H9 (cell line): ENCODE results near the gene OST4. TPM values are rescaled to one million over a fixed set of nuclear protein-coding genes. Genes with fewer than 3 reads are reported as not detected.
A peak's percentile ranks its signal among the peaks of the same experiment; 100 is the strongest.

ENCODE experiments used
- DNase-seq: peaks from one replicate; pipeline ENCODE4 v3.0.0-alpha.2; 2017
- H2AFZ ChIP-seq: one replicate; pipeline ENCODE4 v1.6.1; 2013; ENCODE audit warnings: mild to moderate bottlenecking, low read length, control low read depth, moderate library complexity
- H2AK5ac ChIP-seq: 2 replicates; pipeline ENCODE4 v1.6.1; 2013; ENCODE audit warnings: low read length, control low read depth, mixed read lengths; ENCODE audit not compliant: insufficient read length
- H2BK120ac ChIP-seq: one replicate; pipeline ENCODE4 v1.6.1; 2013; ENCODE audit warnings: low read depth, mild to moderate bottlenecking, low read length, control low read depth, inconsistent platforms; ENCODE audit not compliant: poor library complexity, severe bottlenecking
- H2BK12ac ChIP-seq: 2 replicates; pipeline ENCODE4 v1.6.1; 2013; ENCODE audit warnings: low read length, control low read depth, mixed read lengths, low read depth; ENCODE audit not compliant: insufficient read length
- H2BK15ac ChIP-seq: 2 replicates; pipeline ENCODE4 v1.6.1; 2013; ENCODE audit warnings: low read depth, low read length, control low read depth
- H2BK20ac ChIP-seq: one replicate; pipeline ENCODE4 v1.6.1; 2013; ENCODE audit warnings: low read depth, mild to moderate bottlenecking, low read length, control low read depth, inconsistent platforms; ENCODE audit not compliant: poor library complexity, severe bottlenecking
- H2BK5ac ChIP-seq: 2 replicates; pipeline ENCODE4 v1.6.1; 2013; ENCODE audit warnings: low read length, control low read depth, mixed read lengths; ENCODE audit not compliant: insufficient read length
- H3K14ac ChIP-seq: 2 replicates; pipeline ENCODE4 v1.6.1; 2013; ENCODE audit warnings: low read length, control low read depth; ENCODE audit not compliant: insufficient read depth
- H3K18ac ChIP-seq: 2 replicates; pipeline ENCODE4 v1.6.1; 2013; ENCODE audit warnings: low read depth, mild to moderate bottlenecking, mixed read lengths, low read length, control low read depth; ENCODE audit not compliant: insufficient read length
- H3K23ac ChIP-seq: 2 replicates; pipeline ENCODE4 v1.6.1; 2013; ENCODE audit warnings: low read length, control low read depth, mixed read lengths, low read depth; ENCODE audit not compliant: insufficient read length
- H3K23me2 ChIP-seq: 2 replicates; pipeline ENCODE4 v1.6.1; 2013; ENCODE audit warnings: low read depth, mild to moderate bottlenecking, mixed read lengths, low read length, control low read depth; ENCODE audit not compliant: insufficient read length, poor library complexity, severe bottlenecking
- H3K27ac ChIP-seq: 2 replicates; pipeline ENCODE4 v1.5.1; 2013; ENCODE audit warnings: low read length, control low read depth, mixed read lengths, low read depth; ENCODE audit not compliant: insufficient read length
- H3K27me3 ChIP-seq: 2 replicates; pipeline ENCODE4 v1.6.1; 2013; ENCODE audit warnings: low read length, control low read depth, inconsistent platforms; ENCODE audit not compliant: insufficient read depth
- H3K4ac ChIP-seq: 2 replicates; pipeline ENCODE4 v1.6.1; 2013; ENCODE audit warnings: low read depth, mild to moderate bottlenecking, control low read depth, inconsistent platforms, low read length, moderate library complexity
- H3K4me1 ChIP-seq: 2 replicates; pipeline ENCODE4 v1.6.1; 2013; ENCODE audit warnings: low read length, control low read depth, inconsistent platforms; ENCODE audit not compliant: insufficient read depth
- H3K4me2 ChIP-seq: 2 replicates; pipeline ENCODE4 v1.6.1; 2013; ENCODE audit warnings: low read length, control low read depth, mixed read lengths; ENCODE audit not compliant: insufficient read length, insufficient read depth
- H3K56ac ChIP-seq: 2 replicates; pipeline ENCODE4 v1.6.1; 2013; ENCODE audit warnings: low read depth, mild to moderate bottlenecking, mixed read lengths, low read length, control low read depth; ENCODE audit not compliant: insufficient read length
- H3K79me1 ChIP-seq: 2 replicates; pipeline ENCODE4 v1.6.1; 2013; ENCODE audit warnings: low read depth, mild to moderate bottlenecking, moderate library complexity, low read length, control low read depth, inconsistent platforms; ENCODE audit not compliant: insufficient read depth, poor library complexity, severe bottlenecking
- H3K79me2 ChIP-seq: 2 replicates; pipeline ENCODE4 v1.6.1; 2013; ENCODE audit warnings: low read length, control low read depth, inconsistent platforms; ENCODE audit not compliant: insufficient read depth
- H3K9ac ChIP-seq: 2 replicates; pipeline ENCODE4 v1.6.1; 2013; ENCODE audit warnings: low read length, control low read depth, mixed read lengths; ENCODE audit not compliant: insufficient read length; ENCODE audit errors: extremely low read depth
- H3K9me3 ChIP-seq: one replicate; pipeline ENCODE4 v1.6.1; 2013; ENCODE audit warnings: low read depth, low read length, inconsistent platforms; ENCODE audit not compliant: control insufficient read depth
- H3T11ph ChIP-seq: one replicate; pipeline ENCODE4 v1.6.1; 2013; ENCODE audit warnings: mild to moderate bottlenecking, low read length, control low read depth, inconsistent platforms
- H4K20me1 ChIP-seq: one replicate; pipeline ENCODE4 v1.6.1; 2013; ENCODE audit not compliant: control insufficient read depth, insufficient read length, insufficient read depth
- H4K5ac ChIP-seq: 2 replicates; pipeline ENCODE4 v1.6.1; 2013; ENCODE audit warnings: low read depth, mild to moderate bottlenecking, mixed read lengths, low read length, control low read depth; ENCODE audit not compliant: insufficient read length
- H4K8ac ChIP-seq: replicated peaks from 2 replicates; pipeline ENCODE4 v1.6.1; 2013; ENCODE audit warnings: low read length, control low read depth, mixed read lengths, low read depth; ENCODE audit not compliant: insufficient read length
- H4K91ac ChIP-seq: 2 replicates; pipeline ENCODE4 v1.6.1; 2013; ENCODE audit warnings: low read depth, mild to moderate bottlenecking, moderate library complexity, mixed read lengths, low read length, control low read depth; ENCODE audit not compliant: insufficient read length
- H3K27ac Mint-ChIP-seq, 3 experiments: 2 replicates in 2 of 3; 3 replicates in 1 of 3; pipeline ENCODE4 v1.8.0; 2020 to 2021; ENCODE audit warnings: mixed read lengths in 3 of 3, mild to moderate bottlenecking in 1 of 3, moderate library complexity in 1 of 3
- H3K27me3 Mint-ChIP-seq: 2 replicates; pipeline ENCODE4 v1.8.0; 2021; ENCODE audit warnings: low read depth, mild to moderate bottlenecking, moderate library complexity, mixed read lengths
- H3K36me3 Mint-ChIP-seq, 3 experiments: 2 replicates in 2 of 3; 3 replicates in 1 of 3; pipeline ENCODE4 v1.8.0; 2020 to 2021; ENCODE audit warnings: low read depth in 3 of 3, mixed read lengths in 3 of 3; ENCODE audit not compliant: insufficient read depth in 1 of 3
- H3K4me1 Mint-ChIP-seq, 2 experiments: 2 replicates each; pipeline ENCODE4 v1.8.0; 2020; ENCODE audit warnings: mixed read lengths in 2 of 2
- H3K4me3 Mint-ChIP-seq, 2 experiments: 2 replicates in 1 of 2; 3 replicates in 1 of 2; pipeline ENCODE4 v1.8.0; 2020 to 2021; ENCODE audit warnings: mild to moderate bottlenecking in 2 of 2, mixed read lengths in 2 of 2, moderate library complexity in 1 of 2
- H3K9me3 Mint-ChIP-seq, 2 experiments: 2 replicates in 1 of 2; 3 replicates in 1 of 2; pipeline ENCODE4 v1.8.0; 2020; ENCODE audit warnings: mild to moderate bottlenecking in 2 of 2, mixed read lengths in 2 of 2, moderate library complexity in 1 of 2
- WGBS: extraction: QIAGEN DNeasy Blood & Tissue Kit; methylation state at CpG from one replicate; pipeline ENCODE4 v1.1.7; 2013; ENCODE audit warnings: missing lambda C conversion rate, low lambda C conversion rate, mixed read lengths; ENCODE audit not compliant: insufficient read length; ENCODE audit errors: extremely low coverage; 5-methylcytosine and 5-hydroxymethylcytosine counted together
- total RNA-seq: library from RNA; stranded (reverse); gene quantifications from 2 replicates; pipeline ENCODE4 v1.2.1, GENCODE V29; 2021
- TF ChIP-seq, protein P1 (sequence below): fragments of 200-600 bp; sonication (generic); conservative IDR thresholded peaks from 3 replicates; pipeline ENCODE4 v1.8.0; 2021; ENCODE audit warnings: antibody characterized with exemption, mild to moderate bottlenecking

The OST4 gene
- total RNA-seq, 1 experiment from 2014 or later, result 215 TPM

DNA sequence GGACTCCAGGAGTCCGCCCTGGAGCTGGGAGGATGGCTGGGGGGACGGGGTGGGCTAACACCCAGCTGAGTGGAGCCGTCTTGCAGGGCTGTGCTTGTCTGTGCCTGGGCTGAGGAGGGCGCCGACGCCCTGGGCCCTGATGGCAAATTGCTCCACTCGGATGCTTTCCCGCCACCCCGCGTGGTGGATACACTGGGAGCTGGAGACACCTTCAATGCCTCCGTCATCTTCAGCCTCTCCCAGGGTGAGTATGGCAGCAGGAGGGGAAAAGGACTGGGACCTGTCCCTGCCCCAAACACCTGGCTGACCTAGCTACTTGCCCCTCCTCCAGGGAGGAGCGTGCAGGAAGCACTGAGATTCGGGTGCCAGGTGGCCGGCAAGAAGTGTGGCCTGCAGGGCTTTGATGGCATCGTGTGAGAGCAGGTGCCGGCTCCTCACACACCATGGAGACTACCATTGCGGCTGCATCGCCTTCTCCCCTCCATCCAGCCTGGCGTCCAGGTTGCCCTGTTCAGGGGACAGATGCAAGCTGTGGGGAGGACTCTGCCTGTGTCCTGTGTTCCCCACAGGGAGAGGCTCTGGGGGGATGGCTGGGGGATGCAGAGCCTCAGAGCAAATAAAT lies 28.0 kb upstream of the OST4 start:
- H3K79me2 ChIP-seq, result no peaks in the 10 kb centered on the region
- H2AFZ ChIP-seq, result no peak overlapping the region
- Mint-ChIP-seq H3K27ac (peak overlapping the region in 2 of 3 experiments; percentile 49 to 74; a peak in 3 of 7 replicates), H3K4me3 (no peak overlapping the region), H3K4me1 (peaks cover 8 to 10% of the 10 kb centered on the region in 2 experiments), H3K9me3 (no peaks in the 10 kb centered on the region; a peak in 1 of 5 replicates), H3K27me3 (peaks cover 10% of the 10 kb centered on the region; the same call in 1 of the 2 replicates), H3K36me3 (peaks cover 0 to 1% (median 0%) of the 10 kb centered on the region in 3 experiments; a peak in 4 of 7 replicates)
- H3K27ac ChIP-seq, result no peak overlapping the region
- no peak overlapping the region for H3K56ac ChIP-seq
- H4K20me1 ChIP-seq, result peaks cover 3% of the 10 kb centered on the region
- no peak overlapping the region for H2BK5ac ChIP-seq
- H2BK12ac ChIP-seq, result no peak overlapping the region
- no peak overlapping the region for H3T11ph ChIP-seq
- H3K23ac ChIP-seq, result no peak overlapping the region
- no peak overlapping the region for H3K4me2 ChIP-seq
- H2BK15ac ChIP-seq, result no peak overlapping the region
- no peak overlapping the region for H2AK5ac ChIP-seq
- H3K4me1 ChIP-seq, result no peaks in the 10 kb centered on the region
- no peak overlapping the region for H4K5ac ChIP-seq
- DNase-seq, result no peak
- no peak overlapping the region for H4K8ac ChIP-seq
- H3K9ac ChIP-seq, result no peak overlapping the region
- H3K4ac ChIP-seq, result no peak overlapping the region
- H3K9me3 ChIP-seq, result no peaks in the 10 kb centered on the region
- no peaks in the 10 kb centered on the region for H3K79me1 ChIP-seq
- no peak overlapping the region for H3K14ac ChIP-seq
- no peak overlapping the region for H3K18ac ChIP-seq
- H3K23me2 ChIP-seq, result no peaks in the 10 kb centered on the region
- no peaks in the 10 kb centered on the region for H3K27me3 ChIP-seq
- H4K91ac ChIP-seq, result no peak overlapping the region
- no peak overlapping the region for H2BK20ac ChIP-seq
- WGBS, result no CpG with 5 or more reads among the region's 19 CpGs
- TF ChIP-seq, protein P1, sequence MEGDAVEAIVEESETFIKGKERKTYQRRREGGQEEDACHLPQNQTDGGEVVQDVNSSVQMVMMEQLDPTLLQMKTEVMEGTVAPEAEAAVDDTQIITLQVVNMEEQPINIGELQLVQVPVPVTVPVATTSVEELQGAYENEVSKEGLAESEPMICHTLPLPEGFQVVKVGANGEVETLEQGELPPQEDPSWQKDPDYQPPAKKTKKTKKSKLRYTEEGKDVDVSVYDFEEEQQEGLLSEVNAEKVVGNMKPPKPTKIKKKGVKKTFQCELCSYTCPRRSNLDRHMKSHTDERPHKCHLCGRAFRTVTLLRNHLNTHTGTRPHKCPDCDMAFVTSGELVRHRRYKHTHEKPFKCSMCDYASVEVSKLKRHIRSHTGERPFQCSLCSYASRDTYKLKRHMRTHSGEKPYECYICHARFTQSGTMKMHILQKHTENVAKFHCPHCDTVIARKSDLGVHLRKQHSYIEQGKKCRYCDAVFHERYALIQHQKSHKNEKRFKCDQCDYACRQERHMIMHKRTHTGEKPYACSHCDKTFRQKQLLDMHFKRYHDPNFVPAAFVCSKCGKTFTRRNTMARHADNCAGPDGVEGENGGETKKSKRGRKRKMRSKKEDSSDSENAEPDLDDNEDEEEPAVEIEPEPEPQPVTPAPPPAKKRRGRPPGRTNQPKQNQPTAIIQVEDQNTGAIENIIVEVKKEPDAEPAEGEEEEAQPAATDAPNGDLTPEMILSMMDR, result no peak
- no peak overlapping the region for H2BK120ac ChIP-seq
